ENCODE results near the gene HS3ST5. TPM values are rescaled to one million over a fixed set of nuclear protein-coding genes. Genes with fewer than 3 reads are reported as not detected.

Gene HS3ST5
- total RNA-seq, 1 donor from 2014 or later = 0.11 TPM

DNA sequence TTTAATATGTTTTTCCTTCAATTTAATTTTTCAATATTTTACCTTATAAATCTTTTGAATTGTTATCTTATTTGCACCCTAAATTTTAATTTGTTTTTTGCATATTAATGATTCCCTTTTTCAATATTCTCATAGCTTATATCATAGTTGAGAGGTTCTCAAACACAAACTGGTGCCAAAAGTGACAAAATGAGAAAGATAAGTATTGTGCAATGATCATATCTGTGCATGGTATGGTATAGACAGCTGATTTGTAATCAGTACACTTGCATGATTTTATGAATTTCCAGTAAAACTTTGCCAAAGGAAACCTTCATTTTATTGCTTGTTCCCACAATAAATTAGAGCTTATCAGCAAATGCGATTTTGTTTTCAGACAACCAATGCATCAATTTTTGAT is 210.9 kb downstream of the HS3ST5 start:
- H3K27ac Mint-ChIP-seq (ENCODE audit: unreplicated experiment) = no peak overlapping the region
- H3K4me1 Mint-ChIP-seq (ENCODE audit: unreplicated experiment) = peaks cover 6% of the 10 kb centered on the region
- H3K27me3 Mint-ChIP-seq (ENCODE audit: unreplicated experiment) = peaks cover 3% of the 10 kb centered on the region
- H3K9me3 Mint-ChIP-seq (ENCODE audit: unreplicated experiment) = no peaks in the 10 kb centered on the region
- H3K4me3 Mint-ChIP-seq (ENCODE audit: unreplicated experiment) = no peak overlapping the region
- no peaks in the 10 kb centered on the region for H3K36me3 Mint-ChIP-seq (ENCODE audit: unreplicated experiment)
- DNase-seq (ENCODE audit: extremely low spot score, unreplicated experiment) = no peak
- TF ChIP-seq CTCF (IDR thresholded peaks at IDR 0.05) = no peak

- TF ChIP-seq CTCF (IDR thresholded peaks at IDR 0.05) = no peak
- Mint-ChIP-seq H3K4me3 (ENCODE audit: unreplicated experiment) (no peak overlapping the region), H3K36me3 (ENCODE audit: unreplicated experiment) (no peaks in the 10 kb centered on the region), H3K27ac (ENCODE audit: unreplicated experiment) (no peak overlapping the region), H3K9me3 (ENCODE audit: unreplicated experiment) (no peaks in the 10 kb centered on the region), H3K4me1 (ENCODE audit: unreplicated experiment) (peaks cover 14% of the 10 kb centered on the region), H3K27me3 (ENCODE audit: unreplicated experiment) (no peaks in the 10 kb centered on the region)
- no peak for DNase-seq (ENCODE audit: extremely low spot score, unreplicated experiment)
Measured at GRCh38 chr6:114125576-114125975, 217.2 kb downstream of the HS3ST5 start.

GRCh38 chr6:114121913-114122662 is 220.7 kb downstream of the HS3ST5 start:
- no peaks in the 10 kb centered on the region for H3K36me3 Mint-ChIP-seq (ENCODE audit: unreplicated experiment)
- H3K9me3 Mint-ChIP-seq (ENCODE audit: unreplicated experiment) = no peaks in the 10 kb centered on the region
- no peaks in the 10 kb centered on the region for H3K27me3 Mint-ChIP-seq (ENCODE audit: unreplicated experiment)
- no peak overlapping the region for H3K27ac Mint-ChIP-seq (ENCODE audit: unreplicated experiment)
- no peak for DNase-seq (ENCODE audit: extremely low spot score, unreplicated experiment)
- TF ChIP-seq CTCF (IDR thresholded peaks at IDR 0.05) = no peak
- peaks cover 20% of the 10 kb centered on the region for H3K4me1 Mint-ChIP-seq (ENCODE audit: unreplicated experiment)
- H3K4me3 Mint-ChIP-seq (ENCODE audit: unreplicated experiment) = no peak overlapping the region

DNA sequence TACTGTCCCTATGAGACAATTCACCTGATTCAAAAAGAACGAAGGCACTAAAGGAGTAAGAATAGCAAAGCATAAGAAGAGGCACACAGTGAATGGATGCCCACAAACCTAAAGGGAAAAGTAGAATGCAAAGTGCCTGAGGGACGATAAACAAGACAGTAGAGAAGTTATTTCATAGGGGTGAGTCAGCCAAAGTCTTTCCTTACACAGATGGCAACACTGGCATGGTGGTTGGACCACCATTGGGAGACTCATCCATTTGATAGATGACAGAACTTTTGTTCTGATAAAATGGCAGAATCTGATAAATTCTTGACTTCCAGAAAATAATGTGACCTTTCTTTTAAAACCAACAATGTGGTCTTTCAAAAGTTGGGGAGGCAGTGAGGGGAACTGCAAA is 223.8 kb downstream of the HS3ST5 start:
- no peak for TF ChIP-seq CTCF (IDR thresholded peaks at IDR 0.05)
- Mint-ChIP-seq H3K27me3 (ENCODE audit: unreplicated experiment) (no peaks in the 10 kb centered on the region), H3K9me3 (ENCODE audit: unreplicated experiment) (no peaks in the 10 kb centered on the region), H3K36me3 (ENCODE audit: unreplicated experiment) (no peaks in the 10 kb centered on the region), H3K27ac (ENCODE audit: unreplicated experiment) (no peak overlapping the region), H3K4me1 (ENCODE audit: unreplicated experiment) (peaks cover 20% of the 10 kb centered on the region), H3K4me3 (ENCODE audit: unreplicated experiment) (no peak overlapping the region)
- no peak for DNase-seq (ENCODE audit: extremely low spot score, unreplicated experiment)

- peaks cover 6% of the 10 kb centered on the region for H3K4me1 Mint-ChIP-seq (ENCODE audit: unreplicated experiment)
- no peaks in the 10 kb centered on the region for H3K27me3 Mint-ChIP-seq (ENCODE audit: unreplicated experiment)
- H3K4me3 Mint-ChIP-seq (ENCODE audit: unreplicated experiment) = no peak overlapping the region
- no peaks in the 10 kb centered on the region for H3K36me3 Mint-ChIP-seq (ENCODE audit: unreplicated experiment)
- TF ChIP-seq CTCF (IDR thresholded peaks at IDR 0.05) = no peak
- DNase-seq (ENCODE audit: extremely low spot score, unreplicated experiment) = no peak
- no peaks in the 10 kb centered on the region for H3K9me3 Mint-ChIP-seq (ENCODE audit: unreplicated experiment)
- no peak overlapping the region for H3K27ac Mint-ChIP-seq (ENCODE audit: unreplicated experiment)
Measured at GRCh38 chr6:114115652-114116051, 227.2 kb downstream of the HS3ST5 start.

All from osteocyte (in vitro differentiated cells).